Urinary bladder (tissue), 4 donors: ENCODE measurements around the gene SLAMF1. TPM values are rescaled to one million over a fixed set of nuclear protein-coding genes. Genes with fewer than 3 reads are reported as not detected.
"Not testable (repeated sequence)": the region's sequence is repeated elsewhere in the genome, so short reads cannot be mapped to it uniquely, and the experiment has no call there.

ENCODE experiments used
- DNase-seq: peaks from one replicate; pipeline ENCODE4 v3.0.0-alpha.2; 2015; ENCODE audit errors: extremely low spot score
- H3K27ac ChIP-seq: one replicate; pipeline ENCODE4 v1.5.1; 2013; ENCODE audit warnings: low read depth, mild to moderate bottlenecking, moderate library complexity
- H3K36me3 ChIP-seq: one replicate; pipeline ENCODE4 v1.6.1; 2013; ENCODE audit warnings: mild to moderate bottlenecking, moderate library complexity; ENCODE audit not compliant: insufficient read depth
- H3K4me1 ChIP-seq: one replicate; pipeline ENCODE4 v1.6.1; 2013; ENCODE audit warnings: mild to moderate bottlenecking, moderate library complexity; ENCODE audit not compliant: insufficient read depth
- H3K4me3 ChIP-seq: one replicate; pipeline ENCODE4 v1.5.1; 2013; ENCODE audit warnings: low read depth, low read length
- WGBS: extraction: QIAGEN DNeasy Blood & Tissue Kit; methylation state at CpG from one replicate; pipeline ENCODE4 v1.1.7; 2013; 5-methylcytosine and 5-hydroxymethylcytosine counted together
- polyA plus RNA-seq: library from polyadenylated mRNA; stranded (reverse); fragments of 200-250 nt; gene quantifications from one replicate; pipeline ENCODE4 v1.2.3, GENCODE V29; 2013
- total RNA-seq: library from RNA; depleted of rRNA; stranded (reverse); fragments of >200 nt; gene quantifications from one replicate; pipeline ENCODE4 v1.2.3, GENCODE V29; 2014
- donor health status: healthy with polysubstance abuse.
- donor health status: healthy.

SLAMF1 gene
- total and polyA plus RNA-seq, 2 donors = 0.21 to 0.47 TPM

- 64% methylated on average over 2 of the region's 2 CpGs for whole genome bisulfite sequencing
These were observed 69.2 kb downstream of the SLAMF1 start for GRCh38 chr1:160577671-160578070.

DNA sequence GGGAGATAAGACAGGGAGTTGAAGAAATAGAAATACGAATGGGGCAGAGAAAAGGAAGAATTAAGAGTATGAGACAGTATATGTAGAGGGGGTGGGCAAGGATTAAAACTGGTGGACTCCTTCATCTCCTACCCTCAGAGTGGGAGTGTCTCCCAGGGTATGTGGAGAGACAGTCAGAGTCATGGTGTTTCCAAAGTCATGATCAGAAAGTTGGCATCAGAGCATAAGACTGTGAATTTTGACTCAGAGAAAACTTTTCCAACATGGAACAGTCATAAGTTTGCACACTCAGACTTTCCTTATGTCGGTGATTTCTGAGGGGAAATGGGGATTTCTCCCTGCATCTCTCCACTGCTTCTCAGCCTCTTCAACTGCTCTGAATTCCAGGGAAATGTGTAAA lies 70.0 kb downstream of the SLAMF1 start:
- Histone ChIP-seq H3K4me1 (no peaks in the 10 kb centered on the region), H3K4me3 (no peak overlapping the region), H3K36me3 (no peaks in the 10 kb centered on the region), H3K27ac (no peak overlapping the region)
- WGBS = 45% methylated on average over 2 of the region's 2 CpGs
- no peak for DNase-seq

More at GRCh38 chr1:160577671-160578070, 69.2 kb downstream of the SLAMF1 start:
- Histone ChIP-seq H3K4me3 (no peak overlapping the region), H3K27ac (no peak overlapping the region), H3K36me3 (no peaks in the 10 kb centered on the region), H3K4me1 (no peaks in the 10 kb centered on the region)
- no peak for DNase-seq

GRCh38 chr1:160576390-160576789 lies 70.5 kb downstream of the SLAMF1 start:
- H3K4me3 ChIP-seq = no peak overlapping the region
- no peak for DNase-seq
- WGBS = 66% methylated on average over 3 of the region's 3 CpGs
- no peaks in the 10 kb centered on the region for H3K4me1 ChIP-seq
- H3K27ac ChIP-seq = no peak overlapping the region
- no peaks in the 10 kb centered on the region for H3K36me3 ChIP-seq

- H3K36me3 ChIP-seq = no peaks in the 10 kb centered on the region
- H3K4me3 ChIP-seq = no peak overlapping the region
- no peak for DNase-seq
- no peaks in the 10 kb centered on the region for H3K4me1 ChIP-seq
- no peak overlapping the region for H3K27ac ChIP-seq
- WGBS = 79% methylated on average over 5 of the region's 5 CpGs
These were observed 71.7 kb downstream of the SLAMF1 start for GRCh38 chr1:160575112-160575664.

GRCh38 chr1:160570840-160571239 lies 76.0 kb downstream of the SLAMF1 start:
- no peaks in the 10 kb centered on the region for H3K4me1 ChIP-seq
- WGBS = 86% methylated on average over 3 of the region's 3 CpGs
- no peaks in the 10 kb centered on the region for H3K36me3 ChIP-seq
- no peak for DNase-seq
- no peak overlapping the region for H3K4me3 ChIP-seq
- no peak overlapping the region for H3K27ac ChIP-seq

- no peak overlapping the region for H3K27ac ChIP-seq
- no peaks in the 10 kb centered on the region for H3K36me3 ChIP-seq
- WGBS = 74% methylated on average over 2 of the region's 2 CpGs
- H3K4me3 ChIP-seq = no peak overlapping the region
- no peak for DNase-seq
- H3K4me1 ChIP-seq = no peaks in the 10 kb centered on the region
These were observed 77.0 kb downstream of the SLAMF1 start for GRCh38 chr1:160569806-160570205.

DNA sequence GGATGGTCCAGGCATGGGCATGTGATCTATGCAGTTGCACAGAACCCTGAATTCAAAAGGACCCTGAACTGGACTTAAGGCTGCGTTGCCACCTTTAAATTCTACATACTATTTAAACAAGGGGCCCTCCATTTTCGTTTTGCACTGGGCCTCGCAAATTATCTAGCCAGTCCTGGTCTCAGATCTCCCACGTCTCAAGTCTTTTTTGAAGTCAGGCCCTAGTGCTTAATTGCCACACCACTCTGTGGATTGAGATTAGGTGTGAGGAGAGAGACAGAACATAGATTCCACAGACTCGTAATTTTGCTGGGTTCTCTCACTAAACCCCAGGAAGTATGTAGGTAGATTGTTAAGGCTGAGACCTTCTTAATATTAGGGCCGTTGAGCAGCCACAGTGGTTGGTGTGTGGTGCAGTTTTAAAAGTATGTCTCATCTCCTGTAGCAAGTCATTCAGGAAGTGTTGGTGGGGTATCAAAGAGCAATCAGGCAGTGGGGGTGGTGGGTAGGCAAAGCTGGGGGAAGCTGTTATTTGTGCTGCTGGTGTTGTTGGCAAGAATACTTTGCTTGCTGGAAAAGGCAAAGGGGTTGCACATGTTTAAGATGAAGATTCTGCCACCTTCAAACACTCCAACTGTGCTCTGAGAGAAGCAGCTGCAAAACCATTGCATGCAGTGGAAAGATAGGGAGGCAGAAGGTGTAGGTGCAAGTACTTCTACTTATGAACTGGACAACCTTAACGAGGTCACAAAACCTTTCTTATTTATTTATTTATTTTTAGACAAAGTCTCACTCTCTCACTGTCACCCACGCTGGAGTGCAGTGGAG lies 78.8 kb downstream of the SLAMF1 start:
- no peak overlapping the region for H3K4me3 ChIP-seq
- H3K4me1 ChIP-seq = no peaks in the 10 kb centered on the region
- 54% methylated on average over 8 of the region's 8 CpGs for WGBS
- DNase-seq = no peak
- H3K36me3 ChIP-seq = no peaks in the 10 kb centered on the region
- no peak overlapping the region for H3K27ac ChIP-seq

- 66% methylated on average over 5 of the region's 5 CpGs for WGBS
These were observed 79.5 kb downstream of the SLAMF1 start for GRCh38 chr1:160567341-160567740.

GRCh38 chr1:160565564-160565963 lies 81.3 kb downstream of the SLAMF1 start:
- WGBS = 53% methylated on average over 4 of the region's 4 CpGs
- Histone ChIP-seq H3K36me3 (no peaks in the 10 kb centered on the region), H3K4me3 (no peak overlapping the region), H3K4me1 (no peaks in the 10 kb centered on the region), H3K27ac (no peak overlapping the region)
- DNase-seq = no peak

More at GRCh38 chr1:160567341-160567740, 79.5 kb downstream of the SLAMF1 start:
- H3K36me3 ChIP-seq = no peaks in the 10 kb centered on the region
- DNase-seq = no peak
- no peak overlapping the region for H3K27ac ChIP-seq
- H3K4me1 ChIP-seq = no peaks in the 10 kb centered on the region
- no peak overlapping the region for H3K4me3 ChIP-seq

GRCh38 chr1:160563230-160563629 lies 83.6 kb downstream of the SLAMF1 start:
- H3K4me1 ChIP-seq, DNase-seq, H3K36me3 ChIP-seq, H3K27ac ChIP-seq, H3K4me3 ChIP-seq: not testable (repeated sequence)
- 90% methylated on average over 1 of the region's 1 CpG for WGBS

GRCh38 chr1:160562745-160563144 lies 84.1 kb downstream of the SLAMF1 start:
- not testable (repeated sequence) for DNase-seq, H3K27ac ChIP-seq, H3K4me3 ChIP-seq, H3K4me1 ChIP-seq, H3K36me3 ChIP-seq
- 82% methylated on average over 2 of the region's 2 CpGs for WGBS

DNA sequence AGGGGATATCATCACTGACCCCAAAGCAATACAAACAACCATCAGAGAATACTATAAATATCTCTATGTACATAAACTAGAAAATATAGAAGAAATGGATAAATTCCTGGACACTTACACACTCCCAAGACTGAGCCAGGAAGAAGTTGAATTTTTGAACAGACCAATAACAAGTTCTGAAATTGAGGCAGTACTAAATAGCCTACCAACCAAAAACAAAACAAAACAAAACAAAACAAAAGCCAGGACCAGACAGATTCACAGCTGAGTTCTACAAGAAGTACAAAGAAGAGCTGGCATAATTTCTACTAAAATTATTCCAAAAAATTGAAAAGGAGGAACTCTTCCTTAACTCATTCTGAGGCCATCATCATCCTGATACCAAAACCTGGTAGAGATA lies 86.0 kb downstream of the SLAMF1 start:
- DNase-seq = no peak
- H3K36me3 ChIP-seq = no peaks in the 10 kb centered on the region
- H3K27ac ChIP-seq = no peak overlapping the region
- no peaks in the 10 kb centered on the region for H3K4me1 ChIP-seq
- H3K4me3 ChIP-seq = no peak overlapping the region

DNA sequence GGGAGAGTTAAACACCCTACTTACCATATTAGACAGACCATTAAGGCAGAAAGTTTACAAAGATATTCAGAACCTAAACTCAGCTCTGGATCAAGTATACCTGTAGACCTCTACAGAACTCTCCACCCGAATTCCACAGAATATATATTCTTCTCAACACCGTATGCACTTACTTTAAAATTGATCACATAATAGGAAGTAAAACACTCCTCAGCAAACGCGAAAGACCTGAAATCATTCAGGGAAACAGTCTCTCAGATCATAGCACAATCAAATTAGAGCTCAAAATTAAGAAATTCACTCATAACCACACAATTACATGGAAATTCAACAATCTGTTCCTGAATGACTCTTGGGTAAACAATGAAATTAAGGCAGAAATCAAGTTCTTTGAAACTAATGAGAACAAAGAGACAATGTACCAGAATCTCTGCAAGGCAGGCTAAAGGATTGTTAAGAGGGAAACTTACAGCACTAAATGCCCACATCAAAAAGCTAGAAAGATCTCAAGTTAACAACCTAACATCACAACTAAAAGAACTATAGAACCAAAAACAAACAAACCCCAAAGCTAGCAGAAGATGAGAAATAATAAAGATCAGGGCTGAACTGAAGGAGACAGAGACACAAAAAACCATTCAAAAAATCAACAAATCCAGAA lies 86.7 kb downstream of the SLAMF1 start:
- no peaks in the 10 kb centered on the region for H3K4me1 ChIP-seq
- no peak for DNase-seq
- H3K4me3 ChIP-seq = no peak overlapping the region
- H3K36me3 ChIP-seq = no peaks in the 10 kb centered on the region
- no peak overlapping the region for H3K27ac ChIP-seq
- 75% methylated on average over 4 of the region's 4 CpGs for WGBS

GRCh38 chr1:160559437-160559836 lies 87.4 kb downstream of the SLAMF1 start:
- not testable (repeated sequence) for H3K36me3 ChIP-seq, H3K27ac ChIP-seq, DNase-seq, H3K4me1 ChIP-seq, H3K4me3 ChIP-seq
- 85% methylated on average over 3 of the region's 3 CpGs for WGBS
